IMR-90 (cell line): ENCODE data around the gene TMED6. TPM values are rescaled to one million over a fixed set of nuclear protein-coding genes. Genes with fewer than 3 reads are reported as not detected.

Source experiments
- ATAC-seq: fragments of 200-7000 bp; cut with Tn5 transposase; 2 replicates; pipeline ENCODE4 v1.9.1; 2020; ENCODE audit warnings: low read depth, mild to moderate bottlenecking, moderate library complexity
- BruUV-seq: library from RNA; stranded (reverse); fragments of 400-500 nt; replicated peaks from 2 replicates; lab custom pipeline; 2021; lab: Mats Ljungman, UMichigan
- CTCF ChIA-PET: fragments of 300-600 bp; formaldehyde crosslinking; extraction: SDS; loops from one replicate; lab custom pipeline; 2021; ENCODE audit warnings: antibody characterized with exemption; lab: Yijun Ruan, JAX
- POLR2A ChIA-PET: fragments of 300-600 bp; sonication (Branson Sonifier 250); formaldehyde crosslinking; loops from one replicate; lab custom pipeline; 2022; ENCODE audit warnings: antibody characterized with exemption; ENCODE audit not compliant: unreplicated experiment; lab: Charles Lee
- DNase-seq: peaks from one replicate; pipeline ENCODE4 v3.0.0; 2013
- H2AFZ ChIP-seq: replicated peaks from 2 replicates; pipeline ENCODE3; 2013; ENCODE audit warnings: low read length, mild to moderate bottlenecking; ENCODE audit not compliant: poor library complexity
- H2AK5ac ChIP-seq: 2 replicates; pipeline ENCODE4 v1.6.1; 2013; ENCODE audit warnings: low read depth, low read length, inconsistent platforms
- H2AK9ac ChIP-seq: replicated peaks from 2 replicates; pipeline ENCODE3; 2013; ENCODE audit warnings: mild to moderate bottlenecking, low read depth, low read length, moderate library complexity; ENCODE audit not compliant: poor library complexity
- H2BK120ac ChIP-seq: 2 replicates; pipeline ENCODE4 v1.6.1; 2013; ENCODE audit warnings: low read depth, low read length, inconsistent platforms
- H2BK15ac ChIP-seq: 3 replicates; pipeline ENCODE4 v1.6.1; 2013; ENCODE audit warnings: low read depth, low read length, inconsistent platforms
- H2BK20ac ChIP-seq: 2 replicates; pipeline ENCODE4 v1.6.1; 2013; ENCODE audit warnings: low read depth, mild to moderate bottlenecking, inconsistent platforms, low read length, moderate library complexity
- H2BK5ac ChIP-seq: 2 replicates; pipeline ENCODE4 v1.6.1; 2013; ENCODE audit warnings: mild to moderate bottlenecking, low read depth, low read length, inconsistent platforms; ENCODE audit not compliant: poor library complexity, severe bottlenecking
- H3K14ac ChIP-seq: replicated peaks from 2 replicates; pipeline ENCODE4 v1.6.1; 2013; ENCODE audit warnings: low read depth, low read length, inconsistent platforms
- H3K18ac ChIP-seq: 2 replicates; pipeline ENCODE4 v1.6.1; 2013; ENCODE audit warnings: low read depth, low read length, control low read depth
- H3K23ac ChIP-seq: 2 replicates; pipeline ENCODE4 v1.6.1; 2013; ENCODE audit warnings: low read depth, low read length, inconsistent platforms
- H3K27ac ChIP-seq: 2 replicates; pipeline ENCODE4 v1.5.1; 2013; ENCODE audit warnings: mild to moderate bottlenecking, control low read depth, low read length; ENCODE audit not compliant: insufficient read depth
- H3K27me3 ChIP-seq: 2 replicates; pipeline ENCODE4 v1.6.1; 2013; ENCODE audit warnings: low read length; ENCODE audit not compliant: control insufficient read depth, insufficient read depth
- H3K36me3 ChIP-seq: 2 replicates; pipeline ENCODE4 v1.6.1; 2013; ENCODE audit warnings: low read length, mixed read lengths; ENCODE audit not compliant: control insufficient read depth, insufficient read depth
- H3K4ac ChIP-seq: 2 replicates; pipeline ENCODE4 v1.6.1; 2013; ENCODE audit warnings: low read depth, low read length, inconsistent platforms
- H3K4me1 ChIP-seq: 2 replicates; pipeline ENCODE4 v1.6.1; 2013; ENCODE audit warnings: low read length, mixed read lengths; ENCODE audit not compliant: control insufficient read depth, insufficient read depth
- H3K4me2 ChIP-seq: 2 replicates; pipeline ENCODE4 v1.6.1; 2013; ENCODE audit warnings: low read depth, mild to moderate bottlenecking, control low read depth, low read length, moderate library complexity
- H3K4me3 ChIP-seq: 2 replicates; pipeline ENCODE4 v1.5.1; 2013; ENCODE audit warnings: low read depth, mild to moderate bottlenecking, control low read depth, low read length, moderate library complexity; ENCODE audit not compliant: insufficient read depth
- H3K56ac ChIP-seq: 2 replicates; pipeline ENCODE4 v1.6.1; 2013; ENCODE audit warnings: low read length, inconsistent platforms; ENCODE audit not compliant: insufficient read depth; ENCODE audit errors: extremely low read depth
- H3K79me1 ChIP-seq, 2 experiments: 2 replicates each; pipeline ENCODE4 v1.6.1; 2013; ENCODE audit warnings: low read length in 2 of 2, inconsistent platforms in 1 of 2, low read depth in 1 of 2
- H3K9ac ChIP-seq: 2 replicates; pipeline ENCODE4 v1.6.1; 2013; ENCODE audit warnings: low read depth, low read length, control low read depth
- H3K9me1 ChIP-seq: 2 replicates; pipeline ENCODE4 v1.6.1; 2013; ENCODE audit warnings: low read length, inconsistent platforms; ENCODE audit not compliant: insufficient read depth
- H3K9me3 ChIP-seq: 2 replicates; pipeline ENCODE4 v1.6.1; 2013; ENCODE audit warnings: low read length; ENCODE audit not compliant: control insufficient read depth, insufficient read depth
- H4K20me1 ChIP-seq: 2 replicates; pipeline ENCODE4 v1.6.1; 2013; ENCODE audit warnings: low read length, inconsistent platforms; ENCODE audit not compliant: insufficient read depth
- H4K5ac ChIP-seq: 2 replicates; pipeline ENCODE4 v1.6.1; 2013; ENCODE audit warnings: mild to moderate bottlenecking, low read depth, low read length, control low read depth
- H4K8ac ChIP-seq, 2 experiments: 2 replicates each; pipeline ENCODE4 v1.6.1; 2013; ENCODE audit warnings: low read depth in 2 of 2, low read length in 2 of 2, control low read depth in 1 of 2, inconsistent platforms in 1 of 2
- H4K91ac ChIP-seq: 2 replicates; pipeline ENCODE4 v1.6.1; 2013; ENCODE audit warnings: low read depth, low read length, inconsistent platforms; ENCODE audit not compliant: insufficient read depth
- BHLHE40 ChIP-seq: fragments of 150-350 bp; IDR thresholded peaks from 2 replicates; pipeline ENCODE4 v1.6.1; 2016; ENCODE audit warnings: mild to moderate bottlenecking, low read depth, low read length
- CEBPB ChIP-seq: IDR thresholded peaks from 2 replicates; pipeline ENCODE4 v1.6.1; 2012; ENCODE audit warnings: low read depth, low read length, improper control_type of control experiment
- CHD1 ChIP-seq: IDR thresholded peaks from 2 replicates; pipeline ENCODE4 v1.6.1; 2012; ENCODE audit warnings: low read depth, low read length, improper control_type of control experiment
- CTCF ChIP-seq: conservative IDR thresholded peaks from 2 replicates; pipeline ENCODE4 v1.5.1; 2012; ENCODE audit warnings: mild to moderate bottlenecking, low read depth, low read length, improper control_type of control experiment
- ELK1 ChIP-seq: fragments of 150-350 bp; IDR thresholded peaks from 2 replicates; pipeline ENCODE4 v1.6.1; 2016; ENCODE audit warnings: low read depth, mild to moderate bottlenecking, low read length, moderate library complexity, borderline replicate concordance
- FOS ChIP-seq: fragments of 150-350 bp; IDR thresholded peaks from 2 replicates; pipeline ENCODE4 v1.6.1; 2016; ENCODE audit warnings: low read depth, low read length
- MAFK ChIP-seq: IDR thresholded peaks from 2 replicates; pipeline ENCODE4 v1.6.1; 2012; ENCODE audit warnings: low read depth, low read length, improper control_type of control experiment
- MAZ ChIP-seq: IDR thresholded peaks from 2 replicates; pipeline ENCODE4 v1.6.1; 2012; ENCODE audit warnings: low read depth, mild to moderate bottlenecking, low read length, improper control_type of control experiment, moderate library complexity, borderline replicate concordance
- MXI1 ChIP-seq: IDR thresholded peaks from 2 replicates; pipeline ENCODE4 v1.6.1; 2012; ENCODE audit warnings: low read depth, mild to moderate bottlenecking, low read length, moderate library complexity, borderline replicate concordance
- NFE2L2 ChIP-seq: fragments of 150-350 bp; IDR thresholded peaks from 2 replicates; pipeline ENCODE4 v1.6.1; 2016; ENCODE audit warnings: low read depth, mild to moderate bottlenecking, low read length
- POLR2A ChIP-seq: IDR thresholded peaks from 2 replicates; pipeline ENCODE4 v1.6.1; 2012; ENCODE audit warnings: mild to moderate bottlenecking, low read depth, low read length
- RAD21 ChIP-seq: IDR thresholded peaks from 2 replicates; pipeline ENCODE4 v1.6.1; 2012; ENCODE audit warnings: low read length, improper control_type of control experiment
- RCOR1 ChIP-seq: IDR thresholded peaks from 2 replicates; pipeline ENCODE4 v1.6.1; 2012; ENCODE audit warnings: mild to moderate bottlenecking, low read length, improper control_type of control experiment; ENCODE audit not compliant: insufficient replicate concordance
- RFX5 ChIP-seq: IDR thresholded peaks from 2 replicates; pipeline ENCODE4 v1.8.0; 2012; ENCODE audit warnings: low read depth, mild to moderate bottlenecking, low read length, moderate library complexity
- SMC3 ChIP-seq: fragments of 150-350 bp; IDR thresholded peaks from 2 replicates; pipeline ENCODE4 v1.6.1; 2016; ENCODE audit warnings: low read depth, mild to moderate bottlenecking, antibody characterized with exemption, low read length, moderate library complexity
- USF2 ChIP-seq: fragments of 150-350 bp; IDR thresholded peaks from 2 replicates; pipeline ENCODE4 v1.6.1; 2017; ENCODE audit warnings: mild to moderate bottlenecking, antibody characterized with exemption, low read length, low read depth
- WGBS, 2 experiments: methylation state at CpG; one replicate each; pipeline versions ENCODE4 v1.1.5 to v1.1.7; 2013; ENCODE audit warnings: missing lambda C conversion rate in 2 of 2; ENCODE audit not compliant: insufficient read length in 1 of 2; ENCODE audit errors: extremely low coverage in 2 of 2; 5-methylcytosine and 5-hydroxymethylcytosine counted together
- dilution Hi-C: fragments of 300-500 bp; cut with HindIII; formaldehyde crosslinking; loops from one replicate; pipeline ENCODE4 v1.14.3; 2018; ENCODE audit warnings: low sequenced_read_pairs; ENCODE audit not compliant: unreplicated experiment
- in situ Hi-C: fragments of 300-500 bp; cut with MboI; formaldehyde crosslinking; loops from 3 replicates; pipeline ENCODE4 v1.14.3; 2019; ENCODE audit warnings: low sequenced_read_pairs, inconsistent platforms, mixed read lengths
- intact Hi-C: fragments of 100-400 bp; cut with micrococcal nuclease; formaldehyde crosslinking; loops from 2 replicates; pipeline ENCODE4 v1.10.0; 2022
- polyA plus RNA-seq, 3 experiments: library from polyadenylated mRNA; depleted of rRNA; stranded (reverse); fragments of >200 nt; gene quantifications; 2 replicates each; pipeline ENCODE4 v1.2.3, GENCODE V29; 2012; ENCODE audit warnings: low replicate concordance in 1 of 3
- total RNA-seq: library from RNA; depleted of rRNA; stranded (reverse); fragments of >200 nt; gene quantifications from 2 replicates; pipeline ENCODE4 v1.2.3, GENCODE V29; 2012

TMED6 gene
- total and polyA plus RNA-seq, 2 of the 4 experiments (the other 2 are of a cell fraction): 0.10 TPM; not detected in 1

GRCh38 chr16:69345923-69346322 lies 5.7 kb downstream of the TMED6 start:
- intact Hi-C loops (no loop called here), dilution Hi-C loops (no loop called here), in situ Hi-C loops (no loop called here)
- H3K4me2 ChIP-seq: no peak overlapping the region
- no peaks in the 10 kb centered on the region for H3K27me3 ChIP-seq
- no peak overlapping the region for H2BK15ac ChIP-seq
- no CpG with 5 or more reads among the region's 4 CpGs for WGBS, 2 experiments
- H4K91ac ChIP-seq: no peak overlapping the region
- no peak for ATAC-seq
- H2BK120ac ChIP-seq: no peak overlapping the region
- H2AK9ac ChIP-seq: no peak overlapping the region
- H2AFZ ChIP-seq: no peak overlapping the region
- H3K27ac ChIP-seq: no peak overlapping the region
- no peaks in the 10 kb centered on the region for H4K20me1 ChIP-seq
- H3K18ac ChIP-seq: no peak overlapping the region
- H3K14ac ChIP-seq: no peak overlapping the region
- no peak overlapping the region for H3K4ac ChIP-seq
- peaks cover 3% of the 10 kb centered on the region; the same call in 1 of the 2 replicates for H3K9me1 ChIP-seq
- no peak overlapping the region for H2AK5ac ChIP-seq
- no peak overlapping the region for H4K5ac ChIP-seq
- H4K8ac ChIP-seq: no peak overlapping the region
- no peak overlapping the region for H3K9ac ChIP-seq
- ChIA-PET CTCF (no interaction called here), POLR2A (no interaction called here)
- peaks cover 15% of the 10 kb centered on the region for H3K36me3 ChIP-seq
- no peaks in the 10 kb centered on the region for H3K9me3 ChIP-seq
- no peak for DNase-seq
- H3K4me1 ChIP-seq: peaks cover 2% of the 10 kb centered on the region; the same call in 1 of the 2 replicates
- no peak for TF ChIP-seq MXI1
- no peak for TF ChIP-seq USF2
- no peak for TF ChIP-seq CHD1
- no peak for TF ChIP-seq BHLHE40
- no peak for TF ChIP-seq RCOR1
- TF ChIP-seq MAFK: no peak
- no peak for TF ChIP-seq MAZ
- no peak for TF ChIP-seq FOS
- no peak for TF ChIP-seq SMC3
- TF ChIP-seq CEBPB: no peak
- no peak for TF ChIP-seq RAD21
- no peak for TF ChIP-seq NFE2L2
- no peak for TF ChIP-seq ELK1
- TF ChIP-seq RFX5: no peak
- no peak for TF ChIP-seq CTCF
- TF ChIP-seq POLR2A: no peak
- no TSS peak for BruUV-seq
- no peak overlapping the region for H3K56ac ChIP-seq
- no peak overlapping the region for H2BK5ac ChIP-seq
- H3K23ac ChIP-seq: no peak overlapping the region
- H2BK20ac ChIP-seq: no peak overlapping the region
- H3K4me3 ChIP-seq: no peak overlapping the region
- peaks cover 6 to 15% of the 10 kb centered on the region in 2 experiments; a peak in 3 of 4 replicates for H3K79me1 ChIP-seq
